GM19438 (cell line): ENCODE data around the gene STX8.

ENCODE experiments used
- ATAC-seq: cut with Tn5 transposase; IDR thresholded peaks from one replicate; pipeline ENCODE4 v1.9.1; 2021; ENCODE audit warnings: low read depth; ENCODE audit not compliant: unreplicated experiment

The STX8 gene

DNA sequence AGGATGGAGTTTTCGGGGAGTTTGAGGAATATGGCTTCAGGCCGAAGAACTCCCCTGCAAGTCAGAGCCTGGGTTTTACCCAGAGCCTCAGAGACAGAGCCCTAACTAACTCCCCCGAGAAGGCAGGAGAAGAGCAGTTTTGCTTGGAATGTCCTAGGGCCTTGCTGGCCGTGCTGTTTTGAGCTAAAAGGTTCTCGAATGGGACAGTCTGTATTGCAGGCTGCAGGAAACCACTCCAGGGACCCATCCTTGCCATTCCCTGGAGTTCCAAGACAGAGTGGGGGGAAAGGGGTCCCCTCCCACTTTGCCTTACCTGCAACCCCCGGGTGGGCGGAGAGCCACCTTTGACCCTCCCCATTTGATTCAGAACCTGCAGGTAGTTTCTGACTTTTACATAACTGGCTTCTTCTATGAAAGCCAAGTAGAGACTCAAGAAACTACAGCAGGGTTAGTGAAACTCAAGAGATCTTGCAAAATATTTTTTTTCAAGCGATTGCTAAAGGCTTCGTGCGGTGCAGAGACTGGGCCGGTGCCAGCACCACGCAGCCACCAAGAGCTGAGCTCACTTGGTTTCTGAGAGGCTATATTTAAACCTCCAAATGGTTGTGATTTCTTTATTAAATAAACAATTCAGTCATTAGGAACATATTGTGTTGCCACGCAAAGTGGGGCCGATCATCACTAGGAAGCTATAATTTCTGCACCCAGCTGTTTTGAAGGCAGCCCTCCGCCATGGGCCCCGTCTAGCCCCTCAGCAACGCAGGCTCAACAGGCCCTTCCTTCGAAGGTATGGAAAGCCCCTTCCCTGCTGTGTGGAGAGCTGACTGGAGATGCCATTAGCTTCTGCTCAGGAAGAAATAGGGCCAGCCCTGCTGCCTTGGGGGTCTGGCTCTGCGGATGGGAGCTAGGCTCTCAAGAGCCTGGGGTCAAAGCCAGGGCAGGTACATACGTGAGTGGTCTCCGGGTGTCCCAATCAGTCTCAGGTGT is 331.3 kb downstream of the STX8 start:
- ATAC-seq, result no peak

- ATAC-seq, result no peak
Measured at GRCh38 chr17:9242983-9243382, 332.6 kb downstream of the STX8 start.

- ATAC-seq, result no peak
Measured at GRCh38 chr17:9242497-9242881, 333.1 kb downstream of the STX8 start.

- no peak for ATAC-seq
Measured at GRCh38 chr17:9241774-9242496, 333.7 kb downstream of the STX8 start.

GRCh38 chr17:9241371-9241712 is 334.3 kb downstream of the STX8 start:
- no peak for ATAC-seq

DNA sequence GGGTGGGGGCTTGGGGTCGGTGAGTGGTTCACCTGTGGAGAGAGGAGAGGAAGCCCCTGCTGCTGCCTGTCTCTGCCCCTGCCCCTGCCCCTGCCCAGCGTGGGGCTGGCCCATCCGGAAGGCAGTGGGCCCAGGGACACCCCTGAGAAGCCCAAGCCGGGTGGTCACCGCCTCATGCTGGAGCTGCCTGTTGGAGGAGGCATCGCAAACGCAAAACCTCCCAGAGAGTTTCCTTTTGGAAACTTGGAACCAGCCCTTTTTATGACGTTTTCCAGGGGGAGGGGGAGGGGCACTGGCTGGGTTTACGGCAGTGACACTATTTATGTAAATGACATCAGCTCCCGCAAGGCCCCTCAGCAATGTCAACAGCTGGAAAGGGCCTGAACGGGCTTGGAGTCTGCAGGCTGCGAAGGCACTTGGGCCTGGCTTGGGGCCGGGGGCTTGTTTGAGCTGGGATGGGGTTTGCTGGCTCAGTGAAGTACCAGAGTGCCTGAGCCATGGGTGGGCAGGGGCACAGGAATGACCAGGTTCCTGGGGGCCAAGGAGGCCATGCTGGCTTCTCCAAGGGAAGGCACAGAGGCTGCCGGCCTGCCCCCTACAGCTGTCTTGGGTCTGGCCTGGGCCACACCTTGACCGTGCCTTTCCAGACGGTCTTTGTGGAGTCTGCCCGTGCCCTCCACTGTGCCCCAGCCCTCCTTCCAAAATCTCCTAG is 334.8 kb downstream of the STX8 start:
- no peak for ATAC-seq

DNA sequence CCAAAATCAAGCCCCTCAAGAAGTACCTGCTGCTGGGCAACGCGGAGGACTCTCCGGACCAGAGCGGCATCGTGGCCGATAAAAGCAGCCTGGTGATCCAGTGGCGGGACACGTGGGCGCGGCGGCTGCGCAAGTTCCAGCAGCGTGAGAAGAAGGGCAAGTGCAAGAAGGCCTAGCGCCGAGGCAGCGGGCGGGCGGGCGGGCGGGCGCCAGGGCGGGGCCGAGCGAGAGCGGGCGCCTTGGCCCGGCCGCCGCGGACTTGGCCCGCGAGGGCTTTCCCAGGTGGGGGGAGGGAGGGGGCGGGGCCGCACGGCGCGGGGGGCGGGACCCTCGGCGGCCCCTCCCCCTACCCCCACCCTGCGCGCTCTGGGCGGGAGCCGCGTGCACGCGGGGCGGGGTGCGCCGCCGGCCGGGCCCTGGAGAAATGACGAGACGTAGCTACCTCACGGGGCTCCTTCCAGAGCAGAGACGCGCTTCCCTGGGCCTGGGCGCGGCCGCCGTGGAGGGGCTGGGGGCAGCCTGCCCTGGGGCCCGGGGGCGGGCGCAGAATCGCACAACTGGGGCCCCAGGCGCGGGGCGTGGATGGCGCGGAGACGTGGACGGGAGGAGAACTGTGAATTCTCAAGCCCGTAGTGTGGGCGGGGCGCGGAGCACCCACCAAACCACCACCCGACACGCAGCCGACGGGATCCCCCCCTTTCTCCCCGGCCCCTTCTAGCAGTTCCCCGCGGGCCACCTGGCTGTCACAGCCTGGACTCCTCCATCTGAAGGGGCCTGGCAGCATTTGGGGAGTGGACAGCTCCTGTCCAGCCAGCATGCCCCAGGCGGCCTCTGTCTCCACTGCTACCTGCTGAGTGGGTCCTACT is 335.6 kb downstream of the STX8 start:
- peak; percentile 53 for ATAC-seq

DNA sequence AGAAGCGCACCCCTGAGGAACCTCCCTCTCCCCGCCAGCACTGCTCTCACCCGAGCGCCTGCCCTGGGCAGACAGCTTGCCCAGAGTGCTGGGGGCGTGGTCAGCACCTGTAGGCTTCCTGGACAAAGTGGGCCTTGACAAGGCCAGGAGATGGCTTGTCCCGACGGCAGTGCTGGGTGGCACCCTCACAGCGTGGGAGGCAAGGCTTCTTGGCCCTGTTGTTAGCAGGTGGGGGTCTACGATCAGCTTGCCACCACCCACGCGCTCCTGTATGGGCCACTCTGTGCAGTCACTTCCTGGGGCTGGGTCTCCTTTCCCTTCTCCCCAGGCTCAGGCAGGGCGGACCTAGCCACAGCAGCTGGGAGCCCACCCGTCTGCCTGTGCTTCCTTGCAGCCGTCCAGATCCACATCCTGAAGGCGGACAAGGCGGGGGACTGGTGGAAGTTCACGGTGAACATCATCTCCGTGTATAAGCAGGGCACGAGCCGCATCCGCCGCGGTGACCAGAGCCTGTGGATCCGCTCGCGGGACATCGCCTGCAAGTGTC is 336.3 kb downstream of the STX8 start:
- no peak for ATAC-seq

DNA sequence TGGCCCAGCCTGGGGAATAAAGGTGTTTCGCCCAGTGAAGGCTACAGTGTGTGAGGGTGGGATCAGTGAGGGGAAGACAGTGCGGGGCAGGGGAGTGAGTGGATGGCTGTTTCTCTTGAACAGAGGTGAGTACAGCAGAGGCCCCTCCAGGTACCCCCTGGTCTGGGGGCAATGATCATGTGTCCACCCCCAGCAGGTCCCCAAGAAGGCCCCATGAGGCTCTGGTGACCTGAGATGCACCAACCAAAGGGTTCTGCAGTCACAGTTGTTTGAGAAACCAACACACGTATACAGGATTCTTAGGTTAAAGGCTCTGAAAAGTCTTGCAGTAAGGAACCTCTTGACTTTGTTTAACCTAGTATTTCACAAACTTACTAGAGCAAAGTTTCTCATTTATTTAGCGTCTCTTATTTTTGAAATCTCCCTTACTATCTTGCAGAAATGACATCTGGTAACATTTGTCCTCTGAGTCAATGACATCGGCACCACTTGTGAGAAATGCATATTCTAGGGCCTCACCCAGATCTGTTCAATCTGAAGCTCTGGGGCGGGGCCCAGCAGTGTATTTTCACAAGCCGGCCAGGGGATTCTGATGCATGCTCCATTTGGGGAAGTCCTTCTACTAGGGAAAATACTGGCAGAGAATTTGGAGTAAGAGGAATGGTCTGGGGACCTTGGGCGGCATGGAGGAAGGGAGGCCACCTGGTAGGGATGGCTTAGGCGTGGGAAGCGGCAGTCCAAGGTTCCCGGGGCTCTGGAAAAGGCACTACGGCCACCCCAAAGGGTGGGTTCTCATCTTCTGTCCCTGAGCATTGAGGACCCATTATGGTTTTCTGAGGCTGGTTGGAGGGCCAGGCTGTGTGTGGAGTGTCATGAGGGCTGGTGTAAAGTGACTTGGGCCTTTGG is 337.0 kb downstream of the STX8 start:
- no peak for ATAC-seq

DNA sequence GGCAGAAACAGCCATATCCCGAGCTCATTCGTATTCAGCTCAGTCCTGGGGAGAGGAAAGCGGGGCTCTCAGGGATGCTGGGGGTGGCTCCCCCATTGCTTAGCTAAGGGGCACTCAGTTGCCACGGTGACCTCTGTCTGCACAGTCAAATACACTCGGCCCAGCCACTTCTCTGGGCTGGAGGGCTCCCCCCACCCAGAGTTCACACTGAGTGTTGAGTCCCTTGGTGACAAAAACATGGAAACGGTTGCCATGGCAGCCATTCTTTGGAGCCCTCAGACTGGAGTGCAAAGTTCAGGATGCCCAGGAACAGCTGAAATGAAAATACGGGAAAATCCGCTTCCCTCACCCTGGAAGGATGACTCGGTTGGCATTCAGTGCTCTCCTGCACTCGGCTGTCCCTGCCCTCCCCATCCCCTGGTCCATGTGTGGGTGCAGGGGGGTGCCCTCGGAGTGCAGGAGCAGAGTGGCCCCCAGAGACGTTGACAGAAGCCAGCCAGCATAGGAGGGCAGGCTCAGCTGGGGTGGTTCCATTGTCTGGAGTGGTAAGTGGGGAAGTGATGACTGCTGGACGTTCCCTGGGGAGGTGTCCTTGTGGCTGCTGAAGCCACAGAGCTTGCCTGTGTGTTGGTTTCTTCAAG is 337.8 kb downstream of the STX8 start:
- ATAC-seq, result no peak

GRCh38 chr17:9237053-9237410 is 338.6 kb downstream of the STX8 start:
- ATAC-seq, result no peak

- ATAC-seq, result no peak
Measured at GRCh38 chr17:9236286-9237052, 339.2 kb downstream of the STX8 start.

DNA sequence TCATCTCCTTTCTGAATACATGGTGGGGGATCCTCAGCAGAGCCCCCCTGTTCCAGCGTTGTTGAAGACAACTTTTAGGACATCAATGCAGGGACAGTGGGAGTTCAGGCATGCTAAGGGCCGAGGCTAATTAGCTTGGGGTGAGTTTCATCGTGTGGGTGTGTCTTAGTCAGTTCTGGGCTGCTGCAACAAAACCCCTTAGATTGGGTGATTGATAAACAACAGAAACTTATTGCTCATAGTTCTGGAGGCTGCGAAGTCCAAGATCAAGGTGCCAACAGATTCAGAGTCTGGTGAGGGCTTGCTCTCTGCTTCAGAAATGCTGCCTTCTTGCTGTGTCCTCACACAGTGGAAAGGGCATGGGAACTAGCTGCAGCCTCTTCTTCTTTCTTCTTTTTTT is 340.3 kb downstream of the STX8 start:
- ATAC-seq, result no peak

- ATAC-seq, result no peak
Measured at GRCh38 chr17:9234389-9234945, 341.2 kb downstream of the STX8 start.

GRCh38 chr17:9233761-9234160 is 341.9 kb downstream of the STX8 start:
- no peak for ATAC-seq

DNA sequence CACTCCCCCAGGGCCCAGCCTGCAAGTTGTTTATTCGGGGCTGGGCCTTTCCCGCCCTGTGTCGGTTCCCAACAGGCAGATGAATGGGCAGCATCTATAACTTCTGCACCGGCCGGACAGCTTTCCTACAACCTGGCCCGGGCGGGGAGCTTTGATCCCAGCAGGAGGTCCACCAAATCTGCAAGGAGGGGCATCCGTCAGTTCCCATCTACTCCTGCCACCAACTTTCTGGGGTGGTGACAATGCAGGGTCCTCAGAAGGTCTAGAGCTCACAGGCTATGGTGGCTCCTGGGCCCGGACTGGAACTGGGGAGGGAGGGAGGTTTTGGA is 342.4 kb downstream of the STX8 start:
- no peak for ATAC-seq

GRCh38 chr17:9232591-9233270 is 342.9 kb downstream of the STX8 start:
- no peak for ATAC-seq
